ENCODE measurements around the gene MAN1A1.
"Not testable (repeated sequence)": the region's sequence is repeated elsewhere in the genome, so short reads cannot be mapped to it uniquely, and the experiment has no call there.

Gene MAN1A1

GRCh38 chr6:119161438-119161837, 188.1 kb downstream of the MAN1A1 start:
- TF ChIP-seq CTCF (IDR thresholded peaks at IDR 0.05; ENCODE audit: low read depth, low read length) = no peak
- DNase-seq (ENCODE audit: extremely low read depth, low read depth) = no peak

DNA sequence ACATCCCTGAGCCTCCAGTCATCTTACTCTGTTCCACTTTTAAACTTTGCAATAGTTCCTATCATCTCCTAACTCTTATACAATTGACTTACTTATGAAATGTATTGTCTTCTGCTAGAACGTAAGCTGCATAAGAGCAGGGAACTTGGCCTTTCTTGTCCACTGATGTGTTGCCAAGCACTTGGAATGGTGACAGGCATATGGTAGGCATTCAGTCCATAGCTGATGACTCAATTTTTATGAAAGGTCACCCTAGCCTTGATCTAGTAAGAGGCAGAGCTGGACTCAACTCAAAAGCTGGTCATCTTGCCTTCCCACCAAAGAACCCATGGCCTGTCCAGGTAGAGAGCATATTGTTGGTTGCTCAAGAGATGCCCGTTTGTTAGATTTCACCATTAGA, 188.7 kb downstream of the MAN1A1 start:
- DNase-seq (ENCODE audit: extremely low read depth, low read depth) = no peak
- TF ChIP-seq CTCF (IDR thresholded peaks at IDR 0.05; ENCODE audit: low read depth, low read length) = no peak

DNA sequence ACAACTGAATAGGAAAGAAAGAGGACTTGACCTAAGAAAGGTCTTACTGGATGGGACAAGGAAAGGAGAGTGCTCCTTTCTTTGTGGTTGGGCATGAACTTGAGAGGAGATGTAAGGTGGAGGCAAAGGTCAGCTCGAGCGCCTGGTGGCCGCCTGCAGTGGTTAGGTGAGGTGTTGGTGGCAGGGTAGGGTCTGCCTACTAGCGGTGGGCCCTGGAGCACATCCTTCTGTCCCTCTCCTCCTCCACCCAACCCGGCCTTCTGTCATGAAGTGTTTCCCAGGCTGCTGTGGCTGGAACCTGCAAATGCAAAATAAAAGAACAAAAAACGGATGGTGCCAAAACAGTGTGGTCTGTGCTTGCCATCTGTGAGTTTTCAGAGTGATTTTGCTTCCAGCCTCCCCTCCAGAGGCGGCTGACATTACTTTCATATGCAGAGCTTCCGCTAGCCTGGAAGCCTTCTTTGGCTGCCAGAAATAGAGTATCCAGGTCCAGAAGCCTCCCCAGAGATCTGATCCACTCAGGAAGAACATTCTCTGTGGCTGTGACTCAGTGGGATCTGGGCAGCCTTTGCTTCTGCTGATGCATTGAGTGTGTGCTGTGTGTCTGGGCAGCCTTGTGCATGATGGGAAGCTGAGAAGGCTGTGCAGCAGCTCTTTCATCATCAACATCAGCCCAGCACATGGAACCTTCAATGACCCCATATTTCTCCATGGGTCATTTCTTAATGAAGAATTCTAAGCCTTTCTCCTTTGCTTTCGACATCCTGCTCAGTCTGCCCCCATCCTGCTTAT, 191.3 kb downstream of the MAN1A1 start:
- DNase-seq (ENCODE audit: extremely low read depth, low read depth) = peak; percentile 83
- no peak for TF ChIP-seq CTCF (IDR thresholded peaks at IDR 0.05; ENCODE audit: low read depth, low read length)

DNA sequence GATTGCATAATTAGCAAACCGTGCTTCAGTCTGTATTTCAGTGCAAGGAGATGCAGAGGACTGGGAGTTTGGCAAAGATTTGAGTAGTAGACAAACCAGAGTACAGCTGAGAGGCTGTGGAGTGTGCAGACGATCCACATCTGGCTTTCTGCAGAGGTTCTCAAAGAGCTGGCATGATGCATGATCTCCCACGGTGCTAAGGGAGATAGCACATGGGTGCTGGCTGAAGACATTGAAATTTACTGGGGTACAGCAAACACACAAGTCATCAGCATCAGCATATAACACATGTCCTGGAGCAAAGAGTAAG, 192.1 kb downstream of the MAN1A1 start:
- DNase-seq (ENCODE audit: extremely low read depth, low read depth) = no peak
- no peak for TF ChIP-seq CTCF (IDR thresholded peaks at IDR 0.05; ENCODE audit: low read depth, low read length)

GRCh38 chr6:119156757-119157505, 192.6 kb downstream of the MAN1A1 start:
- no peak for DNase-seq (ENCODE audit: extremely low read depth, low read depth)
- no peak for TF ChIP-seq CTCF (IDR thresholded peaks at IDR 0.05; ENCODE audit: low read depth, low read length)

DNA sequence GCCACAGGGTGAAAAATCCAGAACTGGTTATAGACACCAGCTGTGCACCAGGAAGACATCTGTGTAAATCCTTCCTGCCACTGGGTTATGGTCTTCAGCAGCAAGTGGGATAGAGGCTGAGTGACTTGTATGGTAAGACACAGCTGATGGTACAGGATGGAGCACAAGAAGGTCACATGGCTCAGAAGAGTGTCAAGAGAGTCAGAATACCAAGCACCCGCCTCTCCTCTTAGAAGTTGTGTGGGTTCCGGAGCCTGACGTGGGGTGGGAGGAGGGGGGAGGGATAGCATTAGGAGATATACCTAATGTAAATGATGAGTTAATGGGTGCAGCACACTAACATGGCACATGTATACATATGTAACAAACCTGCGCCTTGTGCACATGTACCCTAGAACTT, 193.5 kb downstream of the MAN1A1 start:
- not testable (repeated sequence) for DNase-seq (ENCODE audit: extremely low read depth, low read depth)

DNA sequence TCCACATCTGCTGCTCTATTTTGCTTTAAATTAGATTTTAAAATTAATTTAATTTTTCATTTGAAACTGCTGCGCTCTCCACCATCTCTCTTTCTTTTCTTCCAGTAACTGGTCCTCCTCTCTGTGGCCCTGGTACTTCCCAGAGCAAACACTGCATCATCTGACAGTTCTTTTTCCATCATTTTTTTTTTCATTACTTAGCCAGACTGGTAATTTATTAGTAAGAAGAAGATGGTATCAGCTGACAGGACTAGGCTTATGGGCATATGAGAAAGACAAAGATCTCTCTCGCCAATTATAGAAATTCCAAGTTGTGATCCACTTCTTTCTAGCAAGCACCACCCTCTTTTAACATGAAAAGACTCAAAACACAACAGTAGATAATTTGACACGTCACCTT, 197.4 kb downstream of the MAN1A1 start:
- no peak for TF ChIP-seq CTCF (IDR thresholded peaks at IDR 0.05; ENCODE audit: low read depth, low read length)
- DNase-seq (ENCODE audit: extremely low read depth, low read depth) = no peak
